MM.1S (cell line): ENCODE data around the gene SLC22A3.

Experiments
- EZH2 ChIP-seq: fragments of 300-600 bp; sonication (generic); optimal IDR thresholded peaks from 2 replicates; pipeline ENCODE3; 2017; ENCODE audit warnings: low read depth, mild to moderate bottlenecking, antibody characterized with exemption, low read length, mixed read lengths
- EZH2phosphoT487 ChIP-seq: fragments of 300-600 bp; sonication (generic); IDR thresholded peaks from 2 replicates; pipeline ENCODE4 v1.6.1; 2018; ENCODE audit warnings: antibody characterized with exemption, low read length
- TF ChIP-seq, protein P1 (sequence below): fragments of 300-600 bp; sonication (generic); IDR thresholded peaks from 2 replicates; pipeline ENCODE4 v1.5.1; 2016; ENCODE audit warnings: antibody characterized with exemption, low read length, mixed read lengths

DNA sequence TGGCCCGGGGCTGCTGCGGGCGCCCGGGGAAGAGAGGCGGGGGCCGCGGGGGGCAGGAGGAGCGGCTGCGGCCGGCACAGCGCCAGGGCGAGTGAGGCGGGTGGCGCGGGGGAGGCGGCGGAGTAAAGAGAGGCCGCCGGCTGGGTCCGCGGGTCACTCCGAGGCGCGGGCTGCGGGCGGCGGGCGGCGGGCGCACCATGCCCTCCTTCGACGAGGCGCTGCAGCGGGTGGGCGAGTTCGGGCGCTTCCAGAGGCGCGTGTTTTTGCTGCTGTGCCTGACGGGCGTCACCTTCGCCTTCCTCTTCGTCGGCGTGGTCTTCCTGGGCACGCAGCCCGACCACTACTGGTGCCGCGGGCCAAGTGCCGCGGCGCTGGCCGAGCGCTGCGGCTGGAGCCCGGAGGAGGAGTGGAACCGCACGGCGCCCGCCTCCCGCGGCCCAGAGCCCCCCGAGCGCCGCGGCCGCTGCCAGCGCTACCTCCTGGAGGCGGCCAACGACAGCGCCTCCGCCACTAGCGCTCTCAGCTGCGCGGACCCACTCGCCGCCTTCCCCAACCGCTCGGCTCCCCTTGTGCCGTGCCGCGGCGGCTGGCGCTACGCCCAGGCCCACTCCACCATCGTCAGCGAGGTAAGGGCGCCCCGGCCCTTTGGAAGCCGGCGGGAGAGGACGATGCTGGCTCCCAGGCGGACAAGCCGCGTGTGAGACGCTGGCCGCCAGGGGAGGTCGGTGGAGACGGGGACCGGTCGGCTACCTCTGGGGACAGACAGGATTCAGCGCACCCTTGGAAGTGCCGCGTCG is at the start of gene SLC22A3:
- TF ChIP-seq, protein P1, sequence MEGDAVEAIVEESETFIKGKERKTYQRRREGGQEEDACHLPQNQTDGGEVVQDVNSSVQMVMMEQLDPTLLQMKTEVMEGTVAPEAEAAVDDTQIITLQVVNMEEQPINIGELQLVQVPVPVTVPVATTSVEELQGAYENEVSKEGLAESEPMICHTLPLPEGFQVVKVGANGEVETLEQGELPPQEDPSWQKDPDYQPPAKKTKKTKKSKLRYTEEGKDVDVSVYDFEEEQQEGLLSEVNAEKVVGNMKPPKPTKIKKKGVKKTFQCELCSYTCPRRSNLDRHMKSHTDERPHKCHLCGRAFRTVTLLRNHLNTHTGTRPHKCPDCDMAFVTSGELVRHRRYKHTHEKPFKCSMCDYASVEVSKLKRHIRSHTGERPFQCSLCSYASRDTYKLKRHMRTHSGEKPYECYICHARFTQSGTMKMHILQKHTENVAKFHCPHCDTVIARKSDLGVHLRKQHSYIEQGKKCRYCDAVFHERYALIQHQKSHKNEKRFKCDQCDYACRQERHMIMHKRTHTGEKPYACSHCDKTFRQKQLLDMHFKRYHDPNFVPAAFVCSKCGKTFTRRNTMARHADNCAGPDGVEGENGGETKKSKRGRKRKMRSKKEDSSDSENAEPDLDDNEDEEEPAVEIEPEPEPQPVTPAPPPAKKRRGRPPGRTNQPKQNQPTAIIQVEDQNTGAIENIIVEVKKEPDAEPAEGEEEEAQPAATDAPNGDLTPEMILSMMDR: no peak
- TF ChIP-seq EZH2 (no peak), EZH2phosphoT487 (no peak)
